Measurements from ENCODE around the gene ARHGAP5.

Gene ARHGAP5

DNA sequence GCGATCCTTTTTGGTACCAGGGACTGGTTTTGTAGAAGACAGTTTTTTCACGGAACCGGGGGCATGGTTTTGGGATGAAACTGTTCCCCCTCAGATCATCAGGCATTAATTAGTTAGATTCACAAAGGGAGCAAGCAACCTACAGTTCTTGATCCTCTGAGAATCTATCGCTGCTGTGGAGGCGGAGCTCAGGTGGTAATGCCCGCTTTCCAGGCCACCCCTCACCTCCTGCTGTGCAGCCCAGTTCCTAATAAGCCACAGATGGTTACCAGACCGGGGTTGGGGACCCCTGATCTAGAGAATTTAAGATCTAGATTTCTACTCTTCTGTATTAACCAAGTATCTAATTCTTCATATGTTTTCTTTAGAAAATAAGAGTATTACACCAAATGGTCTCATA lies 4.8 kb downstream of the ARHGAP5 start:
- DNase-seq (ENCODE audit: low spot score) = no peak
- TF ChIP-seq, protein P1, sequence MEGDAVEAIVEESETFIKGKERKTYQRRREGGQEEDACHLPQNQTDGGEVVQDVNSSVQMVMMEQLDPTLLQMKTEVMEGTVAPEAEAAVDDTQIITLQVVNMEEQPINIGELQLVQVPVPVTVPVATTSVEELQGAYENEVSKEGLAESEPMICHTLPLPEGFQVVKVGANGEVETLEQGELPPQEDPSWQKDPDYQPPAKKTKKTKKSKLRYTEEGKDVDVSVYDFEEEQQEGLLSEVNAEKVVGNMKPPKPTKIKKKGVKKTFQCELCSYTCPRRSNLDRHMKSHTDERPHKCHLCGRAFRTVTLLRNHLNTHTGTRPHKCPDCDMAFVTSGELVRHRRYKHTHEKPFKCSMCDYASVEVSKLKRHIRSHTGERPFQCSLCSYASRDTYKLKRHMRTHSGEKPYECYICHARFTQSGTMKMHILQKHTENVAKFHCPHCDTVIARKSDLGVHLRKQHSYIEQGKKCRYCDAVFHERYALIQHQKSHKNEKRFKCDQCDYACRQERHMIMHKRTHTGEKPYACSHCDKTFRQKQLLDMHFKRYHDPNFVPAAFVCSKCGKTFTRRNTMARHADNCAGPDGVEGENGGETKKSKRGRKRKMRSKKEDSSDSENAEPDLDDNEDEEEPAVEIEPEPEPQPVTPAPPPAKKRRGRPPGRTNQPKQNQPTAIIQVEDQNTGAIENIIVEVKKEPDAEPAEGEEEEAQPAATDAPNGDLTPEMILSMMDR (IDR thresholded peaks at IDR 0.05) = no peak
- H3K4me3 ChIP-seq = no peak overlapping the region
- H3K27ac ChIP-seq = no peak overlapping the region

DNA sequence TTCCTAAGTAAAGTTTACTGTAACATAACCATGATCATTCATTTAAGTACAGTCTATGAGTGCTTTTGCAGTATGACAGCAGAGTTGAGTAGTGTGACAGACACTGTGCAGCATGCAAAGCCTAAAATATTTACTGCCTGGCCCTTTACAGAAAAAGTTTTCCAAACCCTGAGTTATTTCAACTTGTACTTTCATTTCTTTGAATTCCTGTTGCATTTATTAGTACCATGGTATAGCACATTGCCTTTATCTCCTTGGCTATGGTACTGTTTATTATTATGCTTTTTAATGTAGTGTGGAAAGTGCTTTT lies 6.2 kb downstream of the ARHGAP5 start:
- TF ChIP-seq, protein P1 (IDR thresholded peaks at IDR 0.05) = no peak
- no peak overlapping the region for H3K4me3 ChIP-seq
- no peak overlapping the region for H3K27ac ChIP-seq
- DNase-seq (ENCODE audit: low spot score) = no peak

DNA sequence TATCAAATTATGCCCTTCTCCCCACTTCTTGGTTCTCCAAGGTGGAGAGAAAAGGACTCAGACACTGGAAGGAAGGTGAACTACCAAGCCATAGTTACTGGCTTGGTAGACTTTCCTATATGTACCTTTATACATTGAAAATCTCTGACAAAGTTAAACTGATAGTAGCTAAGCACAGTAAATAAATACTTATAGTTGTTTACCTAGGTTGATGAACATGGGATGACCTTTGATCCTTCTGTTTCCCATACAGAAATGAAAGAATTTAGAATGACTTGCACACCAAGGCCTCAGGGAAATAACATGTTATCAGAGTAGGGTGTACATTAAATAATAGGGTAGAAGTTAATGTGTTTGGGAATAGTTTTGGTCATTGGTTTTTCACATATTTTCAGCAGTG lies 6.7 kb downstream of the ARHGAP5 start:
- TF ChIP-seq, protein P1 (IDR thresholded peaks at IDR 0.05) = no peak
- no peak for DNase-seq (ENCODE audit: low spot score)
- Histone ChIP-seq H3K27ac (no peak overlapping the region), H3K4me3 (no peak overlapping the region)

DNA sequence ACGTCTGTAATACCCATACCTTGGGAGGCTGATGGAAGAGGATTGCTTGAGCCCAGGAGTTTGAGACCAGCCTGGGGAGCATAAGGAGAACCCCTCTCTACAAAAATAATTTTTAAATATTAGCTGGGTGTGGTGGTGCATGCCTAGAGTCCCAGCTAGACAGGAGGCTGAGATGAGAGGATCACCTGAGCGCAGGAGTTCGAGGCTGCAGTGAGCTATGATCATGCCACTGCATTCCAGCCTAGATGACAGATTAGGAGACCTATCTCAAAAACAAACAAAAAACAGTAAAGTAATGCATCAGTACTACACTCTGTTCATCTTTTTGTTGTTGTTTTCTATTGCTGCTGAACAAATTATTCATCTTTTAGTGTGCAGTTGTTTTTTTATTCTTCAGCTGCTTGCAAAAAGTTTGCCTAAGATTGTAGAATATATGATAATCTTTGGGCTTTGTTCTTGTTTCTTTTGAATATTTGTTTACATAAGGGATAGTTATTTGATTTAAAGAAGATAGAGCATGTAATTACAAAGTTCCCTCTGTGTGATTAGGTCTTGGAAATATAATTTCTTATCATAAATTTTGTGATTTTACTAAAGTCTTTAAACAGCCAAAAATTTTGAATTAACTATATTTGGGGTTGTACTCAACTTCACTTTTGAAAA lies 8.2 kb downstream of the ARHGAP5 start:
- no peak for DNase-seq (ENCODE audit: low spot score)
- Histone ChIP-seq H3K27ac (no peak overlapping the region), H3K4me3 (no peak overlapping the region)
- TF ChIP-seq, protein P1 (IDR thresholded peaks at IDR 0.05) = no peak

DNA sequence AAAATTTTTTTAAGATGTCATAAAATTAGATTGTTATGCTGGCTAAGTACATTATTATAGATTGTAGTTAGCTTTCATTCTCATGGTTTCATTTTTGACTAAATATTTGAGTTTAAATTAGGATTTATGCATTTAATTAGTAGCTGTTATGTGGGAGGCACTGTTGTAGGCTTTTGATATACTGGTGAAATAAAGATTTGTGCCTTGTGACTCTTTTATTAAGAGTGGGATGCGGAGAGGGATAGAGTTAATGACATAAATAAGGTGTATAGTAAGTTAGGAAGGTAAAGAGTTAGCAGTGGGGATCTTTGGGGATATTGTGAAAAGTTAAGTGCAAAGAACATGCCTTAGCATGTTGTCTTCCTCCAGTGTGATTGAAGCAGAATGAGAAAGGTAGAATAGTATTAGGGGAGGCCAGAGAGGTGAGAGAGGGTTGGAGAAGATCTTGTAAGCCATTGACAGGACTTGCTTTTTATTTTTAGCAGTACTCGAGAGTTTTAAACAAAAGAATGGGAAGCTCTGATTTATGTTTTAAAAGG lies 8.8 kb downstream of the ARHGAP5 start:
- DNase-seq (ENCODE audit: low spot score) = no peak
- Histone ChIP-seq H3K27ac (no peak overlapping the region), H3K4me3 (no peak overlapping the region)
- TF ChIP-seq, protein P1 (IDR thresholded peaks at IDR 0.05) = no peak

DNA sequence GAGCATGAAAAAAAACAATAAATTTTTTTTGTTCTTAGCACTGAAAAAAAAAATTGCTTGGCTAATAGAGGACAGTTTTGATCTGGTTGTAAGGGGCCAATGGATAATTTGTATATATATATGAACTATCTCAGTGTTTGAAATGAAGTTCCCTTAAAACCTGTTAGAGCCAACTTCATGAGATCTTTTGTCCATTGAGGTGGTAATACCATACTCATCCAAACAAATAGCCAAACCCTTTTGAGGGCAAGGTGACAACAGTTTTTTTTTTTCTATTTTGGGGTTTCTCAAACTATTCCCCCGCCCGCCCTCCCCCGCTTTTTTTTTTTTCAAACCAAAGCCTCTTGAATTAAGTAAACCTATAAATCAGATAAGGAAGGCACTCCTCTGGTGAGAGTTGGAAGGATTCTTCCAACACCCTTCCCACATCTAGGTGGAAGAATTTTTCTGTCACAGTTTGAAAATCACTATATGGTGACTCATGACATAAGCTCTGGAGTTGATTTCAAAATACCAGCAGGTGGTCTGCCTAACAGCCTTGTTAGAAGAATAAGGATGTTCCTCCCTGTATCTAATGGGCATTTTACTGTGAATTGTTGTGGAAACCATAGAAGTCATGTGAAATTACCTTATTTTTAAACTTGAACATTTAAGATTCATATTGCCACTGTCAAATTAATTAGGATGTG lies 10.2 kb downstream of the ARHGAP5 start:
- DNase-seq (ENCODE audit: low spot score) = no peak
- Histone ChIP-seq H3K27ac (no peak overlapping the region), H3K4me3 (no peak overlapping the region)
- TF ChIP-seq, protein P1 (IDR thresholded peaks at IDR 0.05) = no peak

DNA sequence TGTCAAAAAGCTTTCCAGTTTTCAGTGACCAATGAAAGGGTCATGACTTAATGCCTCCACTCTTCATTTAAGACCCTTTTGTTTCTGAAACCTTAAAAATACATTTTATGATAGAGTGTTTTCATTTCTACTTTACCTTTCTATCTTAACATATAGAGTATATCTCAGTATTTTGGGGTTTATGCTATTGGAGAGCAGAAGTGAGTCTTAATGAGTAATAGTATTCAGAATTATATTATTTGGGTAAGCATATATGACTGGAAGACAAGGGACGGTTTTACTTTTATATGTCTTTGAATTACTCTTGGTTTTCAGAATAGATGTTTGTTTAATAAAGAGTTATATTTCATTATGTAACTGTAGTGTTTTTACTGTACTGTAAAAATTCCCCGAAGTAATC lies 10.8 kb downstream of the ARHGAP5 start:
- H3K4me3 ChIP-seq = no peak overlapping the region
- TF ChIP-seq, protein P1 (IDR thresholded peaks at IDR 0.05) = no peak
- no peak overlapping the region for H3K27ac ChIP-seq
- DNase-seq (ENCODE audit: low spot score) = no peak
